RWPE1 (cell line): ENCODE results near the gene GPX2.

Source experiments
- CTCF ChIA-PET: fragments of 350-600 bp; sonication (Branson Sonifier 250); formaldehyde crosslinking; extraction: SDS; loops from one replicate; lab custom pipeline; 2021; lab: Yijun Ruan, JAX
- POLR2A ChIA-PET: fragments of 400-600 bp; formaldehyde crosslinking; extraction: SDS; loops from one replicate; lab custom pipeline; 2020; ENCODE audit warnings: antibody characterized with exemption; ENCODE audit not compliant: low non-redundant PET; lab: Yijun Ruan, JAX
- DNase-seq: peaks from one replicate; pipeline ENCODE4 v3.0.0; 2012; ENCODE audit warnings: low spot score
- H3K27ac ChIP-seq: fragments of 450-650 bp; 2 replicates; pipeline ENCODE4 v1.5.1; 2017
- TF ChIP-seq, protein P1 (sequence below): fragments of 450-650 bp; conservative IDR thresholded peaks from 2 replicates; pipeline ENCODE4 v1.5.1; 2017; ENCODE audit warnings: low read depth, mild to moderate bottlenecking

Gene GPX2

DNA sequence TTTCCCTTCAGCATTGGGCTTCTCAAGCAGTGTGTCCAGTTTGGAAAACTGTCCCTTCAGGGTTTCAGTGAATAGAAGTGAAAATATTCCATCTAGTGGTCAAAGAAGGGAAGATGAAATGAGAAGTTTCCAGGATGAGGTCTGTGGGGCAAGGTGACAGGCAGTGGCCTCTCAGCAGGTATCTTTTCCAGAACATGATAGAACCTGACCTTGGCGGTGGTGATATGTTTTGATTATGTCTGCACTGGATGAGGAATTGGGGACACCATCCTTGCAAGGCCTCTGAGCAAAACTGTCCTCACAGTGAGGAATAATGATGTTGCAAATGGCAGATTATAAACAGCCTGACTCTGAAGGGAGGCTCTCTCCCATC is 4.7 kb downstream of the GPX2 start:
- ChIA-PET POLR2A (no interaction called here), CTCF (no interaction called here)
- DNase-seq: no peak
- TF ChIP-seq, protein P1, sequence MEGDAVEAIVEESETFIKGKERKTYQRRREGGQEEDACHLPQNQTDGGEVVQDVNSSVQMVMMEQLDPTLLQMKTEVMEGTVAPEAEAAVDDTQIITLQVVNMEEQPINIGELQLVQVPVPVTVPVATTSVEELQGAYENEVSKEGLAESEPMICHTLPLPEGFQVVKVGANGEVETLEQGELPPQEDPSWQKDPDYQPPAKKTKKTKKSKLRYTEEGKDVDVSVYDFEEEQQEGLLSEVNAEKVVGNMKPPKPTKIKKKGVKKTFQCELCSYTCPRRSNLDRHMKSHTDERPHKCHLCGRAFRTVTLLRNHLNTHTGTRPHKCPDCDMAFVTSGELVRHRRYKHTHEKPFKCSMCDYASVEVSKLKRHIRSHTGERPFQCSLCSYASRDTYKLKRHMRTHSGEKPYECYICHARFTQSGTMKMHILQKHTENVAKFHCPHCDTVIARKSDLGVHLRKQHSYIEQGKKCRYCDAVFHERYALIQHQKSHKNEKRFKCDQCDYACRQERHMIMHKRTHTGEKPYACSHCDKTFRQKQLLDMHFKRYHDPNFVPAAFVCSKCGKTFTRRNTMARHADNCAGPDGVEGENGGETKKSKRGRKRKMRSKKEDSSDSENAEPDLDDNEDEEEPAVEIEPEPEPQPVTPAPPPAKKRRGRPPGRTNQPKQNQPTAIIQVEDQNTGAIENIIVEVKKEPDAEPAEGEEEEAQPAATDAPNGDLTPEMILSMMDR: no peak
- H3K27ac ChIP-seq: no peak overlapping the region

DNA sequence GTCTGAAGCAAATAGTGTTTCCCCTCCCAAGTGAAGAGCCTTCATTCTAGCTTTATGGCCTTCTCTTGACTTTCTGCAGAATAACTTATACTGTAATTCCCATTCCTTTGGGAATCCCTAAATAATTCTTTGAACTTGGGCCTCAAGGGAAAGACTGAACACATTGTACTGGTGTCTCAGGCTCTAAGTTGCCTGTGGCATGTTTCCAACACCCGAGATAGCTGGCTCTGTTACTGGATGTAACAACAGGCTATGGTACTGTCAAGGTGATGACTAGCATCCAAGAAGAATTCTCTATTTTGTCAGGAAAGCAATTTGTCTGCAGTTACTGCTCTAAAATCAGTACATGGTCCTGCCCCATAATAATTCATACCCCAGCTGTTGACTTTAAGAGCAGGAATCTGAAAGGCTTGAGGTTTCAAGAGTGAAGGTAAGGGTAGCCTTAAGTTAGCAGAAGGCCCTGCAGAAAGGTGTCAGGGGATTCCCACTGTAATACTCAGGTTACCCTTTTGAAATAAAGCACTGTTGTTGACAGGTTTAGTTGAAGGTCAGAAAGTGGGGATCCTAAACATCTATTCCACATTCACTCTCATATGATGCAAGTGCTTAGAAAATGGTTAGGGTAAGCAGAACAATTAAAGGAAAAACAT is 5.2 kb downstream of the GPX2 start:
- POLR2A ChIA-PET: no interaction called here
- TF ChIP-seq, protein P1: no peak
- no peak overlapping the region for H3K27ac ChIP-seq
- CTCF ChIA-PET: interaction anchor here (0.7 to 1.3 kb wide), 2 partner anchors 10 to 471 kb away, joined by 3 read pairs; no protein-coding TSS in a partner anchor
- DNase-seq: no peak

DNA sequence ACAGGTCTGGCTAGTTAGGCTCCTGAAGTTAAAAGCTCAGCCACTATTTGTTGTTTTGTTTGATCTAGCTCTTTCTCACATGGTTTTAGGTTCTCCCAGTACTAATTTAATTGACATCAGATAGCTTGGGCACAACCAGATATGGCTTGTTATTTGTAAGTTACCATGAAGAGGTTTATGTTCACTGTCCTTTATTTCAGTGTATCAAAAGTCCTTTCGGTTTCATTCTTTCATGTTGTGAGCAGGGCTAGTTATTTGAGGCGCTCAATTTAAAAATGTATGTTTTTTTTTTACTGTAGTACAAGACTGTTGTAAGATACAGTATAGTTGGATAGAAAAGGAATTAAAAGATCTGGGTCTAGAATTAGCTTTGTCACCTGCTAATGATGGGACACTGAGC is 7.0 kb downstream of the GPX2 start:
- POLR2A ChIA-PET: no interaction called here

DNA sequence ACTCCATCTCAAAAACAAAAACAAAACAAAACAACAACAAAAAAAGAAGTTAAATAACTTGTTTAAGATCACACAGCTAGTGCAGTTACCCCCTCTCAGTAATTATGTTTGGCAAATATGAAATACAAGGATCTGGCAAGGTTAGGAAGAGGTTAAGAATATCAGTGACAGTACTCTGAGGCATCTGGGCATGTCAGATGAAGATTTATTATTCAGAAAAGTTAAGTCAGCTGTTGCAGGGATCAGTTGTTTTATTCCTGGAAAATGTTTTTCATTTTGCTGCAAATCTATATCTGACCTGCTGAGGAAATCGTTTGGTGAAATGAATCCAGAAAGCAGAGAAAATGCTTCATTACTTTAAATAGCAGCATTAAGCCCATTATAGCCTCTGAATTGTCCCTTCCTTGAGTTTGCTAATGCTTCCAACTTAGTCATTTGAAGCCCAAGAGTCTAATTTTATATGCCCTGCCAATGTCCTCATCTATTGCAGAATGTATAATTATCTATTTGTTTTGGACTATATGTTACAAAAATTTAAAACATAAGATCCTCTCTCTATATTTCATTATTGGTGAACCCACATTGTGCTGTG is 8.1 kb downstream of the GPX2 start:
- DNase-seq: no peak
- POLR2A ChIA-PET: no interaction called here
- CTCF ChIA-PET: no interaction called here
- TF ChIP-seq, protein P1: no peak
- H3K27ac ChIP-seq: no peak overlapping the region

More for the DNA sequence above, 7.0 kb downstream of the GPX2 start:
- no peak overlapping the region for H3K27ac ChIP-seq
- CTCF ChIA-PET: interaction anchor here (0.8 kb wide), 1 partner anchor 50 kb away, joined by 3 read pairs; no protein-coding TSS in a partner anchor
- TF ChIP-seq, protein P1: no peak
- no peak for DNase-seq

DNA sequence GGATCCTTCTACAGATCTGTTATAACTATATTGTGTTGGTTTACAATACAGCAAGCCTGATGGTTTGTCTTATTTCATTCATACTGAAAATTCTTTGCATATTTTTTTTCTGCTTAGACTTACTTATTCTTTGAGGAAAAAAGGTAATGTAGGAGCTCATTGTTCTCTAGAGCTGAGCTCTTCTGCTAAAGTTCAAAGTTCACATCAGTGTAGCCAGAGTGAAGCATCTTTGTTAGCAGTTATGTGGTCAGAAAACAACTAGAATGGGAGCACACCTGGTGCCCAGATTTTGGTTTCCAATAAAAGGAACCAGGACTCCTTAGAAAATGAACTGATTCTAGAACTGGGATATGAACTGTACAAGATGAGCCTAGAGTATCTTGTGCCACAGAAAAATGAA is 10.3 kb downstream of the GPX2 start:
- DNase-seq: no peak
- no peak overlapping the region for H3K27ac ChIP-seq
- TF ChIP-seq, protein P1: no peak
- POLR2A ChIA-PET: no interaction called here
- CTCF ChIA-PET: interaction anchor here (0.6 kb wide), 1 partner anchor 383 kb away, joined by 3 read pairs; no protein-coding TSS in a partner anchor

- no peak overlapping the region for H3K27ac ChIP-seq
- no peak for DNase-seq
- TF ChIP-seq, protein P1: no peak
- CTCF ChIA-PET: no interaction called here
- POLR2A ChIA-PET: no interaction called here
These were observed 11.4 kb downstream of the GPX2 start for GRCh38 chr14:64931123-64931522.
